Keratinocyte (primary cell): ENCODE results near the gene HDGFL2.

Experiments used
- CTCF ChIP-seq, 3 experiments: IDR thresholded peaks in 1 of 3; conservative IDR thresholded peaks in 1 of 3; optimal IDR thresholded peaks in 1 of 3; 2 replicates in 2 of 3; 3 replicates in 1 of 3; pipeline versions ENCODE3 to v1.5.1; 2011; ENCODE audit warnings: low read length in 3 of 3, mild to moderate bottlenecking in 3 of 3, moderate library complexity in 2 of 3, control low read depth in 1 of 3, inconsistent platforms in 1 of 3; ENCODE audit not compliant: insufficient read depth in 2 of 3; ENCODE audit errors: extremely low read depth in 1 of 3
- EZH2 ChIP-seq: IDR thresholded peaks from one replicate; pipeline ENCODE4 v1.6.1; 2012; ENCODE audit warnings: inconsistent platforms, mild to moderate bottlenecking, low read length, moderate library complexity

GRCh38 chr19:4543842-4544647 lies 71.9 kb downstream of the HDGFL2 start:
- TF ChIP-seq CTCF (optimal IDR thresholded peaks at IDR 0.05 in 1 of 3, IDR thresholded peaks at IDR 0.05 in 1 of 3, conservative IDR thresholded peaks at IDR 0.05 in 1 of 3; ENCODE audit: extremely low read depth in 1 of 3, insufficient read depth in 2 of 3, low read length in 3 of 3): no peak
- TF ChIP-seq EZH2: no peak
